Mesendoderm (in vitro differentiated cells): ENCODE data around the gene SLAMF6.

Experiments used
- DNase-seq: peaks from one replicate; pipeline ENCODE4 v3.0.0; 2013
- H2AK5ac ChIP-seq: 2 replicates; pipeline ENCODE4 v1.6.1; 2013; ENCODE audit warnings: low read length, inconsistent platforms
- H2BK120ac ChIP-seq: 2 replicates; pipeline ENCODE4 v1.6.1; 2013; ENCODE audit warnings: low read depth, mild to moderate bottlenecking, low read length, moderate library complexity, mixed read lengths
- H2BK15ac ChIP-seq: replicated peaks from 2 replicates; pipeline ENCODE4 v1.6.1; 2013; ENCODE audit warnings: low read depth, mild to moderate bottlenecking, moderate library complexity
- H2BK5ac ChIP-seq: 2 replicates; pipeline ENCODE4 v1.6.1; 2013; ENCODE audit warnings: low read length, inconsistent platforms
- H3K18ac ChIP-seq: 2 replicates; pipeline ENCODE4 v1.6.1; 2013; ENCODE audit warnings: mild to moderate bottlenecking, low read length, mixed read lengths
- H3K23ac ChIP-seq: one replicate; pipeline ENCODE4 v1.6.1; 2013; ENCODE audit warnings: low read length
- H3K27ac ChIP-seq: 2 replicates; pipeline ENCODE4 v1.5.1; 2013; ENCODE audit warnings: low read depth, mild to moderate bottlenecking, inconsistent platforms, low read length, moderate library complexity
- H3K27me3 ChIP-seq: 2 replicates; pipeline ENCODE4 v1.6.1; 2013; ENCODE audit warnings: low read length, control low read depth, mild to moderate bottlenecking, inconsistent platforms; ENCODE audit not compliant: insufficient read depth, poor library complexity
- H3K36me3 ChIP-seq: 2 replicates; pipeline ENCODE4 v1.6.1; 2013; ENCODE audit warnings: low read length, inconsistent platforms; ENCODE audit not compliant: control insufficient read depth, insufficient read depth
- H3K4ac ChIP-seq: one replicate; pipeline ENCODE4 v1.6.1; 2013; ENCODE audit warnings: low read depth, mild to moderate bottlenecking, low read length, moderate library complexity
- H3K4me1 ChIP-seq: 2 replicates; pipeline ENCODE4 v1.6.1; 2013; ENCODE audit warnings: low read depth, low read length, inconsistent platforms; ENCODE audit not compliant: control insufficient read depth
- H3K4me2 ChIP-seq: 2 replicates; pipeline ENCODE4 v1.6.1; 2013; ENCODE audit warnings: low read length
- H3K4me3 ChIP-seq: 2 replicates; pipeline ENCODE4 v1.5.1; 2013; ENCODE audit warnings: mild to moderate bottlenecking, low read length
- H3K56ac ChIP-seq: one replicate; pipeline ENCODE4 v1.6.1; 2013; ENCODE audit warnings: low read length
- H3K79me1 ChIP-seq: 2 replicates; pipeline ENCODE4 v1.6.1; 2013; ENCODE audit warnings: low read length, inconsistent platforms
- H3K79me2 ChIP-seq: 2 replicates; pipeline ENCODE4 v1.6.1; 2013; ENCODE audit warnings: mild to moderate bottlenecking, low read length; ENCODE audit not compliant: control insufficient read depth, insufficient read depth
- H3K9ac ChIP-seq: 2 replicates; pipeline ENCODE4 v1.6.1; 2013; ENCODE audit warnings: low read length, inconsistent platforms
- H4K5ac ChIP-seq: one replicate; pipeline ENCODE4 v1.6.1; 2013; ENCODE audit warnings: low read length
- H4K8ac ChIP-seq: one replicate; pipeline ENCODE4 v1.6.1; 2013; ENCODE audit warnings: low read depth, mild to moderate bottlenecking, control low read depth, low read length, moderate library complexity
- WGBS: extraction: QIAGEN DNeasy Blood & Tissue Kit; methylation state at CpG from one replicate; pipeline ENCODE4 v1.1.7; 2013; ENCODE audit warnings: low lambda C conversion rate, missing lambda C conversion rate; ENCODE audit not compliant: insufficient coverage; ENCODE audit errors: extremely low coverage; 5-methylcytosine and 5-hydroxymethylcytosine counted together

Gene SLAMF6

DNA sequence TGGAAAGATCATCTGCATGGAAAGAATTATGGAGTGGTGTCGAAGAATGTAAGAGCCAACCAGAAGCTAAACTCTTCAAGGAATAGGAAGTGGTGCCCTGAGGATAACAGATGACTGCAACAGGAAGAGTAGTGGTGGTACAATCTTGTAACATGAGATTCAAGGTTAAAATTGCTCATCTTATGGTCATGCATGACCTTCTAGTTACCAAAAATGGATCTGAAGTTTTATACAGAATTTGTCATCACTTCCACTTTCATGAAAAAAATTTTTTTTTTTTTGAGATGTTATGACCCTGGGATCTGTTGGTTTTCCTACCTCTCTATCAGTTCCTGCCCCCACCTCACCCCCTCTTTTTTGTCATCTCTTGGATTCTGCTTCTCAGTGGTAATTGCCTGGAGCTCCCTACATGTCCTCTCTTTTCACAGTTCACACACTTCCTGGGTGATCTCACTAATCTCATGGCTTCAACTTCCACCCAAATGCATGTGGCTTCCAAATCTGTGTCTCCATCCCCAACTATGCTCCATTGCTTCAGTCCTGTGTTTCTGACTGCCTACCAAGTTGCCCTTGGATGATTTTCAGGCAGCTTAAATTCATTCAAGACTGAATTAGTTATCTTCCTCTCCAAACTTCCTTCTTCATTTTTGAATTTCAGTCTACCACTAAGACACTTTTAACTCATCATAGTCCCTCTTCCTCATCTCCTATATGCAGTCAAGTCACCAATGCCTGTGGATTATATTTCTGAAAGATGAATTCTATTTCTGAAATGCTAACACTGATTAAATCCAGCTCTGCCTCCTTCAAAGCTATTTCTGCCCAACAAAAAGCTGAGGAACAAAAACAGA lies 48.4 kb downstream of the SLAMF6 start:
- DNase-seq: no peak
- Histone ChIP-seq H3K56ac (no peak overlapping the region), H4K8ac (no peak overlapping the region), H3K36me3 (no peaks in the 10 kb centered on the region), H3K23ac (no peak overlapping the region), H2AK5ac (no peak overlapping the region), H3K4me1 (no peaks in the 10 kb centered on the region), H3K18ac (no peak overlapping the region), H2BK15ac (no peak overlapping the region), H3K9ac (no peak overlapping the region), H2BK5ac (no peak overlapping the region), H3K27ac (no peak overlapping the region), H3K4me2 (no peak overlapping the region), H3K27me3 (no peaks in the 10 kb centered on the region), H4K5ac (no peak overlapping the region), H3K79me2 (no peaks in the 10 kb centered on the region), H3K4ac (no peak overlapping the region), H2BK120ac (no peak overlapping the region), H3K79me1 (no peaks in the 10 kb centered on the region), H3K4me3 (no peak overlapping the region)
- no CpG with 5 or more reads among the region's 1 CpG for WGBS

DNA sequence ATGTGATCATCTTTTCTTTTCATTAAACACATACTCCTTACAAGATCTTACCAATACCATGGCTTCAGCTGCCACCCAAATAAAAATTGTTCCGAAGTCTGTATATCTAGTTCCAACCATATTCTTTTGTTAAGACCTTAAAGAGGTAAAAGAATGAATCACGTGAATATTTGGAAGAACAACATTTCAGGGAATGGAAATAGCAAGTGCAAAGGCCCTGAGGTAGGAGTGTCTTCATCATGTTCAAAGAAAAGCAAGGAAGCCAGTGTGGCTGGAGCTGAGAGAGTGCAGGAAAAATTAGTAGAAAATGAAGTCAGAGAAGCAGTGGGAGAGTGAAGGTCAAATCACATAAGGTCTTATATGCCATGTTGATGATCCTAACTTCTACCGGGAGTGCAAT lies 50.9 kb downstream of the SLAMF6 start:
- no peak for DNase-seq

DNA sequence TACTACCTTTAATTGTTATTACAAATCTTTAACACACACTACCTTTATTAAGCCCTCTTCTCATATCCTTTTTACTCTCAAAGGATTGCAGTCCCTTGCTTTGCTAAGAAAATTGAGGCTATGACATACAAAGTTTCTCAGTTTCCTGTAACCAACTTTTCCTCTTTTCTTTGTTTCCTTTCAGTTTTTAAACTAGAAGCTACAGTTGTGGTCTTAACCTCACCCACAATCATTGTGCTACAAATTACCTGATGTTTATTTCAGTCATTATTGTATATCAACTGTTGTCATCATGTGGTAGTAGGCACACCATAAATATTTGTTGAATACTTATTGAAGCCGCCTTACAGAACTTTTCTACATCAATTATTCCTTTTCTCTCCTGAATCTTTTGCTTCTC lies 51.8 kb downstream of the SLAMF6 start:
- no peak overlapping the region for H3K56ac ChIP-seq

More for the DNA sequence above, 50.9 kb downstream of the SLAMF6 start:
- Histone ChIP-seq H3K79me2 (no peaks in the 10 kb centered on the region), H3K4ac (no peak overlapping the region), H3K4me3 (no peak overlapping the region), H4K8ac (no peak overlapping the region), H2BK5ac (no peak overlapping the region), H3K9ac (no peak overlapping the region), H3K4me1 (no peaks in the 10 kb centered on the region), H2BK120ac (no peak overlapping the region), H4K5ac (no peak overlapping the region), H3K4me2 (no peak overlapping the region), H3K36me3 (no peaks in the 10 kb centered on the region), H3K23ac (no peak overlapping the region), H3K27ac (no peak overlapping the region), H2BK15ac (no peak overlapping the region), H3K79me1 (no peaks in the 10 kb centered on the region), H3K56ac (no peak overlapping the region), H3K27me3 (no peaks in the 10 kb centered on the region), H2AK5ac (no peak overlapping the region), H3K18ac (no peak overlapping the region)
- no CpG with 5 or more reads among the region's 3 CpGs for WGBS

DNA sequence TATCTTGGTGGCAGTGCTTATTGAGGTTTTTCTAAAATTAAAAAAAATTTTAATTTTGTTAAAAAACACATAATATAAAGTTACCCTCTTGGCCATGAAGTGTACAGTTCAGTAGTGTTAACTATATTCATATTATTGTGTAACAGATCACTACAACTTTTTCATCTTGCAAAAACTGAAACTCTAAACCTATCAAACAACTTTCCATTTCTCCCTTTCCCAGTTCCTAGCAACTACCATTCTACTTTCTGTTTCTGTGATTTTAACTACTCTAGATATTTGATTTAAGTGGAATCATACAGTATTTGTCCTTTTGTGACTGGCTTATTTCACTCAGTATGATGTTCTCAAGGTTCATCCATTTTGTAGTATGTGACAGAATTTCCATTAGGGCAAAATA lies 55.5 kb downstream of the SLAMF6 start:
- no peaks in the 10 kb centered on the region for H3K27me3 ChIP-seq
- no peak overlapping the region for H4K5ac ChIP-seq
- H3K56ac ChIP-seq: no peak overlapping the region
- H3K18ac ChIP-seq: no peak overlapping the region
- no peak for DNase-seq
- no peak overlapping the region for H4K8ac ChIP-seq
- H2BK120ac ChIP-seq: no peak overlapping the region
- H2AK5ac ChIP-seq: no peak overlapping the region
- no peak overlapping the region for H3K4me3 ChIP-seq
- no peaks in the 10 kb centered on the region for H3K36me3 ChIP-seq
- no peak overlapping the region for H2BK5ac ChIP-seq
- no peak overlapping the region for H3K23ac ChIP-seq
- no peak overlapping the region for H3K4ac ChIP-seq
- no peaks in the 10 kb centered on the region for H3K79me2 ChIP-seq
- H3K27ac ChIP-seq: no peak overlapping the region
- no peak overlapping the region for H3K4me2 ChIP-seq
- no peak overlapping the region for H3K9ac ChIP-seq
- H3K4me1 ChIP-seq: no peaks in the 10 kb centered on the region
- H3K79me1 ChIP-seq: no peaks in the 10 kb centered on the region
- H2BK15ac ChIP-seq: no peak overlapping the region

More for the DNA sequence above, 51.8 kb downstream of the SLAMF6 start:
- no peak overlapping the region for H3K27ac ChIP-seq
- no peaks in the 10 kb centered on the region for H3K79me2 ChIP-seq
- H3K4me3 ChIP-seq: no peak overlapping the region
- no peak overlapping the region for H2BK5ac ChIP-seq
- H3K79me1 ChIP-seq: no peaks in the 10 kb centered on the region
- H3K4me1 ChIP-seq: no peaks in the 10 kb centered on the region
- H3K36me3 ChIP-seq: no peaks in the 10 kb centered on the region
- no peak overlapping the region for H2BK120ac ChIP-seq
- no peak overlapping the region for H2BK15ac ChIP-seq
- no peak overlapping the region for H4K8ac ChIP-seq
- no peak overlapping the region for H4K5ac ChIP-seq
- H3K4ac ChIP-seq: no peak overlapping the region
- H3K27me3 ChIP-seq: no peaks in the 10 kb centered on the region
- H3K23ac ChIP-seq: no peak overlapping the region
- no peak for DNase-seq
- no CpG with 5 or more reads among the region's 1 CpG for WGBS
- no peak overlapping the region for H3K18ac ChIP-seq
- no peak overlapping the region for H2AK5ac ChIP-seq
- H3K4me2 ChIP-seq: no peak overlapping the region
- H3K9ac ChIP-seq: no peak overlapping the region

DNA sequence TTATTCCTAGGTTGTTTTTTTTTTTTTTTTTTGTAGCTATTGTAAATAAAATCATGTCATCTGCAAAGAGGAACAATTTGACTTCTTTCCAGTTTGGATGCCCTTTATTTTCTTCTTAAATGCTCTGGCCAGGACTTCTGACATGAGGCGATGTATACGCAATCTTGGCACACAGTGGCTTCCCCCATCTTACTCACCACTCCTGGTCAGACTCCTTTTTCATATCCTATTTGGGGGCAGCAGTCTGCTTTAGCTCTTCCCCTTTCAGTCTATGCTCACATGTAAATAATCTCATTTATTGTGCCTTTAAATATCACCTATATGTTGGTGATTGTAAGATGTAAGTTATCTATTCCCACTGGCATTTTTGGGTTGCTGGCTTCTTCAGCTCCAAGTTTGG lies 56.1 kb downstream of the SLAMF6 start:
- Histone ChIP-seq H3K36me3 (no peaks in the 10 kb centered on the region), H2BK15ac (no peak overlapping the region), H2BK120ac (no peak overlapping the region), H3K4me3 (no peak overlapping the region), H3K27me3 (no peaks in the 10 kb centered on the region), H2BK5ac (no peak overlapping the region), H3K79me2 (no peaks in the 10 kb centered on the region), H3K56ac (no peak overlapping the region), H3K18ac (no peak overlapping the region), H3K9ac (no peak overlapping the region), H3K4me1 (no peaks in the 10 kb centered on the region), H3K23ac (no peak overlapping the region), H2AK5ac (no peak overlapping the region), H4K5ac (no peak overlapping the region), H3K4ac (no peak overlapping the region), H3K4me2 (no peak overlapping the region), H3K79me1 (no peaks in the 10 kb centered on the region), H3K27ac (no peak overlapping the region), H4K8ac (no peak overlapping the region)
- no CpG with 5 or more reads among the region's 2 CpGs for WGBS
- no peak for DNase-seq

DNA sequence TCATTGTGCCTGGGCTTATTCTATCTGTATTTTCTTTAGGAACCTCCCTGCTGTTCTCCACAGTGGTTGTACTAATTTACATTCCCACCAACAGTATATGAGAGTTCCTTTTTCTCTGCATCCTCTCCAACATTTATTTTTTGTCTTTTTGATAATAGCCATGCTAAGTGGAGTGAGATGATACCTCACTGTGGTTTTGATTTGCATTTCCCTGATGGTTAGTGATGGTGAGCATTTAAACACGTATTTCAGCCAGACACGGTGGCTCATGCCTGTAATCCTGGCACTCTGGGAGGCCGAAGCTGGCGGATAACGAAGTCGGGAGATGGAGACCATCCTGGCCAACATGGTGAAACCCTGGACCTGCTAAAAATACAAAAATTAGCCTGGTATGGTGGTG lies 57.9 kb downstream of the SLAMF6 start:
- Histone ChIP-seq H4K8ac (no peak overlapping the region), H2BK120ac (no peak overlapping the region), H3K4me2 (no peak overlapping the region), H3K36me3 (no peaks in the 10 kb centered on the region), H3K9ac (no peak overlapping the region), H4K5ac (no peak overlapping the region), H2BK15ac (no peak overlapping the region), H3K56ac (no peak overlapping the region), H2BK5ac (no peak overlapping the region), H3K27ac (no peak overlapping the region), H2AK5ac (no peak overlapping the region), H3K4ac (no peak overlapping the region), H3K79me2 (no peaks in the 10 kb centered on the region), H3K27me3 (no peaks in the 10 kb centered on the region), H3K4me1 (no peaks in the 10 kb centered on the region), H3K79me1 (no peaks in the 10 kb centered on the region), H3K18ac (no peak overlapping the region), H3K23ac (no peak overlapping the region), H3K4me3 (no peak overlapping the region)
- no peak for DNase-seq
- WGBS: no CpG with 5 or more reads among the region's 6 CpGs
